HEK293T (cell line): ENCODE results near the gene KRT74.

Experiments
- FOXA1 ChIP-seq: fragments of 450-650 bp; IDR thresholded peaks from 2 replicates; pipeline ENCODE4 v1.6.1; 2016; ENCODE audit warnings: mild to moderate bottlenecking
- TF ChIP-seq, protein P1 (sequence below): fragments of 450-650 bp; IDR thresholded peaks from 2 replicates; pipeline ENCODE4 v1.6.1; 2016

DNA sequence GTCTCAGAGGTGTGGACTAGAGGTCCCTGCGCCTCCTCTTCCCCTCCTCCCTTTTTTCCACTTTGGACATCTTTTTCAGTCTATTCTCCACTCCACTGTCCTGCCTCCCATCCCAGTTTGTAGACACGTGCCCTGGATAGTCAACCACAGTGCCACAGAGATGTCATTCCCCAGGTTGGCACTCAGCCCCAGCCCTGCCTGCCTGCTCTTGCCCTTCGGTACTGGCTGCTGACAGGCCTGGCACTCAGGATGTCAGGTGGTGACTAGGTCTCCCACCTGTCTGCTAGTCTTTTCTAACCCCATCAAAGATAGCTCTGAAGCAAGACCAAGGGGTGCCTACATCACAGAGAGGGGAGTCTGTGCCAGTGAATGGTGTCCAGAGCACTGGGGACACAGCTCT is 36.5 kb downstream of the KRT74 start:
- TF ChIP-seq, protein P1, sequence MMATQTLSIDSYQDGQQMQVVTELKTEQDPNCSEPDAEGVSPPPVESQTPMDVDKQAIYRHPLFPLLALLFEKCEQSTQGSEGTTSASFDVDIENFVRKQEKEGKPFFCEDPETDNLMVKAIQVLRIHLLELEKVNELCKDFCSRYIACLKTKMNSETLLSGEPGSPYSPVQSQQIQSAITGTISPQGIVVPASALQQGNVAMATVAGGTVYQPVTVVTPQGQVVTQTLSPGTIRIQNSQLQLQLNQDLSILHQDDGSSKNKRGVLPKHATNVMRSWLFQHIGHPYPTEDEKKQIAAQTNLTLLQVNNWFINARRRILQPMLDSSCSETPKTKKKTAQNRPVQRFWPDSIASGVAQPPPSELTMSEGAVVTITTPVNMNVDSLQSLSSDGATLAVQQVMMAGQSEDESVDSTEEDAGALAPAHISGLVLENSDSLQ = no peak
- no peak for TF ChIP-seq FOXA1
